Stimulated activated CD8-positive, alpha-beta memory T cell treated with anti-CD3 and anti-CD28 coated beads, Interleukin-7, amount 100 ng/mL, for 48 hours (primary cell): ENCODE measurements around the gene KCNQ1.

Source experiments
- DNase-seq, 2 donors: peaks; one replicate each; pipeline ENCODE4 v3.0.0-alpha.2; 2020; ENCODE audit warnings: low read depth in 1 of 2; ENCODE audit errors: extremely low read depth in 1 of 2

The KCNQ1 gene

GRCh38 chr11:2788168-2789071 is 343.6 kb downstream of the KCNQ1 start:
- no peak for DNase-seq

DNA sequence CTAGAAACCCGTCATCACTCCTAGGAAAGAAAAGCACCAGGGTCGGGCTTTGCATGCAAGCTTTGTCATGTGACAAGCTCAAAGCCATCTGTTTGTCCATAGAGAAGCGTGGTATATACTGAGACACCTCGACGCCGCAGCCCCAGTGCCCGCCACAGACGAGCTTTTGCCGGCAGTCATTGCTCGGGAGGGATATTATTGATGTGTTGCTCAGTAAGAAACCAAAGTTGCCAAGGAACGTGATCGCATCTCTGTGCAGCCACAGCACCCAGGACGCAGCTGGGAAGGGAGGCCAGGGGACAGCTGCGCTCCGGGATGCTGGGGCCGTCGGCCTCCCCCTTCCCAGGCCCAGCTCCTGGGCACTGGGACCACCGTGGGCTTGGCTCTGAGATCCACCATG is 344.5 kb downstream of the KCNQ1 start:
- DNase-seq = no peak

DNA sequence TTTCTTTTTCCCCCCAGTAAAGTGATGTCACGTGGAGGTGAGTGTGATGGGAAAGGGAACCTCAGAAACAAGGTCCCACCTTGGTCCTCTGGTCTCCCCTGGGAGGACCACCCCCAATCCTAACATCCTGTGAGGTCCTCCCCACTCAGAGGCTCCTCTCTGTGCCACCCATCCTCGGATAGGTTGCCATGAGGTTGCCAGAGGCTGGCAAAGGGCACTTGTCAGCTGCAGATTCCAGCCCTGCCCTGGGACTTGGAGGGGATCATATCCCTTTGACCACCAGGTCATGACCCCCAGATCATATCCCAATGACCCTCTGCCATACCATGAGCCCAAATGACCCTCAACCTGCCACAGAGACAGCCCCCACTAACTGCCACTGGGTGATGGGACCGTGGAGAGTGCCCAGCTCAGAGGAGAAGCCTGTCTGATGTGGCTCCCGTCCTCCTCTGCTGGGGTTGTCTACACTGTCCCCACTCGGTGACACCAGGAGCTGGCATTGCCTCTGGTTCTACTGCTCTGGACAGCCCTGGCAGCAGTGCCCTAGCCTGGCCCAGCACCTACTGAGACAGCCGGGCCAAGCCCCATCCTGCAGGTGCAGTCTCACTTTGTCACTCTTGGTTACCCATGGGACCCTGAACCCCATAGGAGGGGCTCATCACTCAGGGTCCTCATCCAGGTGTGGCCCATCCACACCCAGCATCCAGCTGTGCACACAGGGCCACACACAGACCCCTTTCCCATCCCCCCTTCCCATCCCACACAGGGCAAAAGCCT is 345.2 kb downstream of the KCNQ1 start:
- DNase-seq = no peak

- DNase-seq = no peak
These were observed 345.7 kb downstream of the KCNQ1 start for GRCh38 chr11:2790568-2790921.

DNA sequence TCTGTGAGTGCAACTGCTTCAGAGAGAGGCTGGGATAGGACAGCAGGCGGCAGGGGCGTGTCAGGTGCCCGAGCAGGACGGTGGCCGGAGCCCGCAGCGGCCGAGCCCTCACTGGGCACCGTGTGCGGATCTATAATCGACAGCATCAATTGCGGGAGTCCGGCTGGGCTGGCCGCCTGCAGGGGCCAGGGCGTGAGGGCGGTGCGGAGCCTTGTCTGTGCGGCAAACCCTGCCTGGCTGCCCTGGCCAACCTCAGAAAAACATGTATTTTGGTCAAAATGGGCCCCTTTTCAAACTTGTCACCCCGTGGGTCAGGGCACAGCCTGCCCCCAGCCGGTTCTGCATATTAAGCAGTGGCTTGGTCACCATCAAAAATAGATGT is 346.3 kb downstream of the KCNQ1 start:
- no peak for DNase-seq

DNA sequence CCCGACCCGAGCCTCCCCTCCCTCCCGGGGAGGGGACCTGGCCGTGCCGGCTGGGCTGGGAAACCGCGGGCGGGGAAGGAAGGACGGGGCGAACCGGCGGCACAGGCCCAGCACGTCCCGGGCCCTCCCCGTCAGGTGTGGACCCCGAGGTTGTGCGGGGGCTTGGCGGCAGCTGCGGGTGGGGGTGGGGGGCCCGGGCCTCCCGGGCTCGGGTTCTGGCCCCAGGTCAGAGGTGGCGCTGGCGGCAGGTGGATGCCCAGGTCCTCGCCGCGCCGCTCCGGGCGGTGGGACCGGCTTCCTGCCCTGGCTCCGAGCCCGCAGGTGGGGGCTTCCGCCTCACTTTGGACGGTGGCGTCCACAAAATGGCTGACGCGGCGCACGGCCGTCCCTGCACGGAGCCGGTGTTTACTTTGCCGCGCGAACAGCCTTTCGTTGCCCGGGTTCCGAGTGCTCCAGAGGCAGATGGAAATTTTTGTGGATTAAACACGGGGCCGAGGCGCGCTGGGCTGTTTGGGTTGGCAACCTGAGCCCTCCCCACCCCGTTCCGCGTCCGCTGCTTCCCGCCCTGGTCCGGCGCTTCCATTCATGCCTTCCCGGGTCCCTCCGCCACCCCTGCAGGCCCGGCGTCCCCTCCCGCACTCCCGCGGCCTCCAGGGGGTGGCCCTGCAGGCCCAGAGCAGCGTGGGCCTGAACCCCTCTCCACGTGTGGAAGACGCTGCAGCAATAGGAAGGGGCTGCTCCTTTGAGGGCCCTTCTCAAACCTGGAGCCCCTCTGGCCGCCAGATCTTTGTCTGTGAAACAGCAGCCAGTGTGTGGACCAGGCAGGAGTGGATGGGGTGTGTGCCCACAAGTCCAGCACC is 346.9 kb downstream of the KCNQ1 start:
- DNase-seq = no peak

- DNase-seq = no peak
These were observed 347.8 kb downstream of the KCNQ1 start for GRCh38 chr11:2792381-2793250.

DNA sequence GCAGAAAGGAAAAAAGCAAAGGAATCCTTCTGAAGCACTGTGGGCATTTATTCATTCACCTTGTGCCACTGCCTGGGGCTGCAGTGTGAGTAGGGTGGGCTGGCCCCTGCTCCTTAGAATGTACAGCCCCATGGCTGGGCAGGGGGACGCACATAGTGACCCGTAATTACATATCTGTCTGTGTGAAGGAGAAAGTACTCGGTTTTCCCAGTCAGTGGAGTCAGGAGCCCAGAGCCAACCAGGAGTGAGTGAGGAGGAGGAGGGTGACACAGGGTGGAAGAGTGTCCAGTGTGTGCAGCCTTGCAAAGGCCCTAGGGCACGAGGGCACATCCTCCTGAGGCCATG is 348.9 kb downstream of the KCNQ1 start:
- no peak for DNase-seq

- DNase-seq = no peak
These were observed 349.5 kb downstream of the KCNQ1 start for GRCh38 chr11:2794046-2794967.

DNA sequence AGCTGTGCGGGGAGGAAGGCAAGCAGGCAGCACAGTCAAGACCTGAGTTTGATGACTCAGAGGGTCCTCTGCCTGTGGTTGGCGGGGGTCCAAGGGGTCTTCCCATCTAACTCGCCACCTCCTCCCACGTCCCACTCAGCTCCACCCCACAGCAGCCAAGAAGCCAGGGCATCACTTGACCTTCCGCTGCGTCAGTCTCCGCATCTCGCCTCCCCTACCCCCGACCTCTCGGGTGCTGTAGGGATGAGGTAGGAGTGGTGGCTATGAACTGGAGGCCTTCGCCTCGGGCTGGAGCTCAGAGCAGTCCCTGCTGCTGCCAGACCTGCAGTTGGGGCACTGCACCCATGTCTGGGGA is 350.1 kb downstream of the KCNQ1 start:
- DNase-seq = no peak

GRCh38 chr11:2795491-2795991 is 350.7 kb downstream of the KCNQ1 start:
- DNase-seq = no peak

GRCh38 chr11:2796091-2796490 is 351.3 kb downstream of the KCNQ1 start:
- no peak for DNase-seq

- no peak for DNase-seq
These were observed 351.8 kb downstream of the KCNQ1 start for GRCh38 chr11:2796508-2797113.

DNA sequence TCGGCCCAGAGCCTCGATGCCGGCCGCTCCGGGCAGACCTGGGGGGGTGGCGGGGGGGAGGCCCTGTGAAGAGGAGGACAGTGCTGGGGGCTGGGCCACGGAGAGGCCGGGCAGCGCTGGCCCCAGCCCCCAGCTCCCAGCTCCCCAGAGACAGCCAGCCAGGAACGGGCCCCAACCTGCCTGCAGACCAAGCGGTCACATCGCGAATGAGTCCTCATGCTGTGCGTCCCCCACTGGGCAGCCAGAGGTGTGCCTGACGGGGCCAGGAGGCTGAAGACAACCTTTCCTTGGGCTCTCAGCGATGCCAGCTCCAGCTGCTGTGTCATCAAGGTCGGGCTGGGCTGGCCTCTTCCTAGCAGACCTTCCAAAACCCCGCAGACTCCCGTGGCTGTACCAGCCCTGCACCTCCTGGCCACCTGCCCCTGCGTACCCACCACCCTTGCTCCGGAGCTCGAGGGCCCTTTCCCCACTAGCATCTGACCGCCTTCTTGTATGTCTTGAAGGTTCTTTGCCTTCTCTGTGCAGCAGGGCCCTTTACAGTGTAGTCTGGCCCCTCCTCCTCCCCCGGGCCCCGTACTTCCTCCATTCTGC is 352.4 kb downstream of the KCNQ1 start:
- DNase-seq = no peak

DNA sequence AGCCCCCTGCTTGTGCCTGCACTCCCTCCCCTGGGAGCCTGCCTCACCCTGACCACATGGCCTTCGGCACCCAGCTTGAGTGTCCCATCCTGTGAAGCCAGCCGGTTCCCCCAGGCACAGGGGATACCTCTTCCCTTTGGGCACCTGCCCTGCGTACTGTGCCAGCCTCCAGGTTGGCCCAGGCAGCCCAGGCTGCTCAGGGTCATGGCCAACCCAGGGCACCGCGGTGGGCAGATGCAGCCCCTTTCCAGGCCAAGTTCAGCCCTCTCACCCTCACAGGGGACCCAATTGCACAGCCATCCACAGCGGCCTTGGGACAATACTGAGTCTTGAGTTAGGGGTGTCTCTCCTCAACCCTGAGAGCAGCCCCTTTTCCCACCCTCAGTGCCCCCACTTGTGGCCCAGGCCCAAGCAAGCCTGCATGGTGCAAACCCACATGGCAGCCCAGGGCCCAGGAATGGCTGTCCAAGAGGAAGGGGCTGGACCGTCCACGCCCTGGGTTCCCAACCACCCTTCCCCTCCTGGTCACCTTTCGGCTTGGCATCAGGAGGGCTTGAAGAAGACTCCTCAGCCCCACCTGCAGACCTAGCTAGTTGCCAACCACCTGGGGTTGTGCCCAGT is 353.0 kb downstream of the KCNQ1 start:
- no peak for DNase-seq

DNA sequence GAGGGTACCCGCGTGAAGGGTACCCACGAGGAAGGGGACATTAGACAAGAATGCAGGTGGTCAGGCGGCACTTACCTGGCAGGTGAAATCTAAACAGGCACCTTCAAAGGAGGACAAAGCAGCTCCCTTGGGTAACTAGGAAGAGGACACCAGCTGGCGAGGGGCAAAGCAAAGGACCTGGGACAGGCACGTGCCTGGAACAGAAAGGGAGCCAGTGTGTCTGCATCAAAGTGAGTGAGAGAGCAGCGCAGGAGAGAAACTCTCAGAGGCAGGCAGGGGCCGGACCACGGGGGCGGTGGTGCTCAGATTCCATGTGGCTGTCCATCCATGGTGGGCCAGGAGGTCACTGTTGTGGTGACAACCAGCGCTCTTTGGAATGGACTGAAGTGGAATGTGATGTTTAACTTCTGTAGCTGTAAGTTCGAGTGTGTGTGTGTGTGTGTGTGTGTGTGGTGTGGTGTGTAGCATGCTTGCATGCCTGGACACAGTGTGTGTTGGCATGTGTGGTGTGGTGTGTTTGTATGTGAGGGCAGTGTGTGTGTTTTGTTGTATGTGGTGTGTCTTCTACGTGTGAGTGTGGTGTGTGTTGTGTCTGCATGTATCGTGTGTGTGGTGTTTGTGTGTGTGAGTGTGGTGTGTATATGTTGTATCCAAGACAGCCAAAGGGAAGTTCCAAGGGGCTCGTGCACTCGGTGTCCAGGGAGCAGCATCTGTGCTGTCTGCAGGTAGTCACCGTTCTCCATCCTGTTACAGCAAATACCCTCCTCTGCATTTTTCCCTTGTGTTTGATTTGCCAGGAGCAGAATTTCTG is 354.3 kb downstream of the KCNQ1 start:
- no peak for DNase-seq
